Fibroblast of the conjunctiva (primary cell): ENCODE results near the gene TP53AIP1.

Source experiments
- DNase-seq: peaks from one replicate; pipeline ENCODE4 v3.0.0-alpha.2; 2010; ENCODE audit warnings: low read depth

Gene TP53AIP1

DNA sequence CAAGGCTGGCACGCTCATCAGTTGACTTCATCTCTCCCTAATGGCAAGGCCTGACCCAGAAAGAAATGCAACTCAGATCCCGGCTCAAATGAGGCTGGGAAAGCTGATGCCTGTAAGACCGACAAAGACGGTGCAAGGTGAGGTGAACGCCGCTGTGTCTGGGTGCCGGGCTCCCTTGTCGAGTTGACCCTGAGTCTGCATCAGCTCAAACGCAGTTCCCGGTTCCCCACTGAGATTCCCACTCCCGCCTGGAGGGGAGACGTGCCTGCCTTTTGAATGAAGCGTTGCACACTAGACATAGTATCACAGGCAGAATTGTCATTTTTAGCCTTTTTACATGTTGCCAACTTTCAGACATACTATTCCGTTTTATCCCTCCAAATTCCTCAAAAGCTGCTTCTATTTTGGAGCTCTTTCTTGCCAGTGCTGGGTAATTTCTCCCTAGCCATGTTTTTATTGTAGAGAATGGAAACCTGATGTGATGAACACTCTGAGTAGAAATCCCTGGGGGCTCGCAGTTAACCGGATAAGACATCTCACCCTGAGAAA, 831 bp upstream of the TP53AIP1 start:
- no peak for DNase-seq

DNA sequence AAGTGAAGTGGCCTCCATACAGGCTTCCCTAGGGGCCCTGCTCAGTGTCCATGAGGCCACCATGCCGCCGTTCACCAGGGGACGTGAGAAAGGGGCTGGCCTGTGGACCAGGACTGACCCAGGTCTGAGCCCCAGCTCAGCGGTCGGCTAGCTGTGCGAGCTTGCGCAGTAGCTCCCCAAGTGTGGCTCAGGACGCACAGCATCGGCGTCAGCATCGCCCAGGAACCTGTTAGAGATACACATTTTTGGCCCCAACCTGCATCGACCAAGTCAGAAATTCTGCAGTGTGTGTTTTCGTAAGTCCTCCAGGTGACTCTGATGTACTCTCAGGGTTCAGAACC, 429 bp downstream of the TP53AIP1 start:
- no peak for DNase-seq

DNA sequence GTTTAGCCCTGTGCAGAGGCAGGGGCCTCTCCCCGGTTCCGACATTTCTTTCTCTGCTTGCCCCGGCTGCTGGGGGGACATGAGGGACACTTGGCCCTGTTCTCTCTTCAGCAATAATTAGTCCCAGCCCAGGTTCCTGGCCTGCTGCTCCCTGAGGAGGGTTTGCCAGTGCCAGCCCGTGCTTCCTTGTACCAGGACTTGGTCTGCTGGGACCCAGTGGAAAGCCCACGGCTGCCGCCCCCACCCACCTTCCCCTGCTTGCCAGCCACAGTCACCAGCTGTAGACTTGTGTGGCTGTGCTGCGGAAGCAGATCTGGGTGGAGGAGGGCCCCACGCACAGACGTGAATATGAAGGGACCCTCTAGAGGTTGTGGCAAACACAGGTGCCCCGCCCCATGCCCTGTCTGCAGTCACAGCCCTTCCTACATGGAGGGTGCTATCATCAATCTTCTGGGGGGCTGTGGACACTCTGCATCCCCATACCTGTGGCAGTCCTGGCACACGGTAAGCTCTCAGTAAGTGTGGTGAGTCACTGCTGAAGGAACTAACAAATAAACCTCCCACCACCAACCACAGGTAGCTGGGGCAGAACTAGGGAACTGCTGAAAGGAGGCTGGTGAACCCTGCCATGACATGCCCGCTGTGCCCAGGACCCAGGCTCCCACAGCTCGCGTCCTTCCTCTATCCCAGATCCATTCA, 949 bp downstream of the TP53AIP1 start:
- DNase-seq, result no peak

DNA sequence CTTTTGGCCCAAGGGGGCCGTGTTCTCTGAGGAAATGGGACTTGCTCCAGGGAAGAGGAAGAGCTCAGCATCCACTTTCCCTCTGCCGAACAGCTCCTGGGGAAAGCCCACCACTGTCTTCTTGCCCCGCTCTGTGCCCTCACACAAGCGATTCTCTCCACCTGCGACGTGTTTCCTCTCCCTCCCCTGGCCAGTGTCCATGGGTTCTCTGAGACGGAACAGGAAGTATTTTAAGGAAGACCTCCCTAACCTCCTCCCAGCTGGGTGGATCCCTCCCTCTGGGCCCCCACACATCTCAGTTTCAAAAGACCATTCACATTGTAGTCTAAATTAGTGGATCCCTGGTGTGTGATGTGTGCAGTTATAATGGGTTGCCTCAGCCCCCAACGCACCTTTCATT, 1.6 kb downstream of the TP53AIP1 start:
- DNase-seq, result no peak

DNA sequence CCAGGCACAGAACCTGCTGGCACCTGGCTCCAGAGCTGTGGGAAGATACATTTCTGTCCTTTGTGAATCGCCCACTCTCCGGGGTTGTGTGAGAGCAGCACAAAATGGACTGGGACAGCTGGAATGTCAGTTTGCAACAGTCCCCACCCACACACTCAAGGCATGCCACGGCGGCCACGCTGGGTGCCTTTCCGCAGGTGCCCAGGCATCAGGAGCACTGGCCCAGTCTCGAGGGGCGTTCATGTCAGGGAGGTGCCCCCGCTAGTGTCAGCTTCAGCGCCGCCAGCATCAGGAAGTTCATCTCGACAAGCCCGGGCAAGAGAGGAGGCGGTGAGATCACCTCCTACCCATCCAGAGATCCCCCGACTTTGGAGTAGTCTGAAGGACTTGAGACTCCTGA, 2.1 kb downstream of the TP53AIP1 start:
- DNase-seq, result no peak

DNA sequence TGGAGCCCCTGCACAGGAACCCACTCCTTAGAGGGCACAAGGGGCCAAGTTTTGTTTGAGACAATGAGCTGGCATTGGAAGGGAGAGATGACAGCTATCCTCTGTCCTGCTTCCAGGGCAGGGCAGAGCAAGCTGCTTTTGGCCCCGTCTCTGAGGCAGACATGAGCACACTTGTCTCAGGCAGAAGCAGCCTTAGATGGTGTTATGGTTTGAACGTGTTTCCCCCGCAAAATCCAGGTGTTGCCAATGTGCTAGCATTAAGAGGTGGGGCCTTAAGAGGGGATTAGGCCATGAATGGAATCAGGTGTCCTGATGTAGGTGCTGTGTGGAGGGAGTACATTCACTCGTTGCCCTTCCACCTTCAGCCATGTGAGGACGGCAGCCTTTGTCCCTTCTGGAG, 2.5 kb downstream of the TP53AIP1 start:
- no peak for DNase-seq

DNA sequence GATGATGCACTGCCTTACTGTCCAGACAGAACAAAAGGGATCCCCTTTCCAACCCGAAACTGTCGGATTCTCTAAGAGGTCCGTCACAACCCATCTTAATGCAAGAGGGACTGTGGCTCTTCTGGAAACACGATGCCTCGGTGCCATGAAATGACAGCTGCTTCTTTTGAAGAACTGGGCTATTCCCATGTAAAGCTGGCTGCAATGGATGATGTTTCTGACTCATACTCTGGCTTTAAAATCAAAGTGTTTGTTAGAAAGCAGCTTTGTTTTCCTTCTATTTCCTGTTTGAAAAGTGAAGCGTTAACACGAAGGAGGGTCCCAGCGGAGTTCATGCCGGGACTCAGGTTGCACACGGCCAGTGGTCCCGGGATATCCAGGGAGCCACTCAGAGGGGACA, 3.1 kb downstream of the TP53AIP1 start:
- DNase-seq, result no peak

DNA sequence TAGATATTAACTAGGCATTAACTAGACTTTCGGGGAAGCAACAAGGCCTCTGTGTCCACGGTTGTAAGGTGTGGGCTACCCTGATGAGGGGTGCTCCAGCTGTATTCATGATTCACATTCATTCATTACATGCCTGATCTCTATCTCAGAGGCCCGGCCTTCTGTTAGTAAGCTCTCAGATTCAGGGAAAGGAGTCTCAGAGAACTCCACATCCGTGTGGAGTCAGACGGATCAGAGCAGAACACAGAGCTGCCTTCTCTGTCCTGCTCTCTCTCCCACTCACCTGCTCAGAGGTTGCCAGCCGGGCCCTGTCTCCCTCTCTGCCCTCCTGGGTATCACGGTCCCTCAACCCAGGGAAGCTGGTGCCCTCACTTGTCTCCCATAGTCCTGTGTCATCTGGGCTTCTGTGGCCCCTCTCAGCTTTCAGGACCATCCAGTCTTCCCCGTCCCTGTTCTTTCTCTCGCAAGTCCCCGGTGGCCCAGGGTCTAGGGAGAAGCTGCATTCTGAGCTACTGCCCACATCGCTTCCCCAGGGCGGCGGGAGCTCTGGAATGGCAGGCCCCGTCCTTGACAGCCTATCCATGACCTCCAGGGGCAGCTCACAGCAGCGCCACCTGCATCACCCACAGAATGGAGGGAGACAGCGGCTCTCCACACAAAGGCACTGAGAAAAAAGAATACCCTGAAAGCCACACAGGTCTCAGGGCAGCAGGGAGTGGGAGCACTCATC, 4.3 kb downstream of the TP53AIP1 start:
- no peak for DNase-seq

DNA sequence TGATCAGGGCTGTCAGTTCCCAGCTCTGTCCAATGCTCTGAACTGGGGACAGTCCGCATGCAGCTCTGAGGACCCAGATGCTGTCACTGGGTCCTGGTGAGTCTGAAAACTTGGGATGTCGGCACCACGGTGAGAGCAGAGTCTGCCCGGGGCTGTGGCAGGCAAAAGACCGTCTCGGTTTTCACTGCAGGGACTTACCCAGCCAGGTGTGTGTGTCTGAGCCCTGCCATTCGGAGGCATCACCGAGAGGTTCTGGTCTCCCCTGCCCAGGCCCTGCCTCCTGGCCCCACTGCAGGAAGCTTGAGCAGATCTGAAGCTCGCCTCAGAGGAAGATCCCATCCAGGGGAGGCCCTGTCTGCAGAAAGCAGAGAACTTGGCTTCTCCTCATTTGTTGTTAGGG, 5.2 kb downstream of the TP53AIP1 start:
- DNase-seq, result no peak

DNA sequence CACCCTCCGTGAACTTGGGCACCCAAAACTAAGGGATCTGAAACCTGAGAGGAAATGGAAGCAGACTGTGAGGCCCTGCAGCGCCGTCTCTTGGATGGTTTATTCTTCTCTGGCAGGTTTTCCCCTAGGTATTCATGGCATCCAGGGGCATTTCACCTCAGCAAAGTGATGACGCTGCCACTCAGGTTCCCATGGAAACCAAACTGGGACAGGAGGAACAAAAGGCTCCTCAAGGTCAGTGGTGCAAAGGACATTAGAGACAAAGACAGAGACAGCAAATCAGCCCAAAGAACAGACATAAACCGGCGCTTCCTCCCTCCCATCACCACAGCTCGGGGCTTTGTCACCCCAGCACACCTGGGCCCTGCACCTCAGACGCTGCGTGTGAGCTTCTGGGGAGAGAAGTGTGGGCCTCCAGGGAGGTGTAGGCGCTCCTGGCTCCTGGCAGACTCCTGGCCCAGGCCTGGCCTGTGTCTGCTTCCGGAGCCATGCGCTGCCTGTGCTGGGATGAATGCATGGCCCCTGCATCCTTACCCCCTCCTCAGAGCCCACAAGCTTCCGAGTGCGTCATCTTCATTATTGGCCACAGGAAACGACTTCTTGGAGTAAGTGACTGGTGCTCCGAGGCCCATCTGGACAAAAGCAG, 5.9 kb downstream of the TP53AIP1 start:
- DNase-seq, result no peak

DNA sequence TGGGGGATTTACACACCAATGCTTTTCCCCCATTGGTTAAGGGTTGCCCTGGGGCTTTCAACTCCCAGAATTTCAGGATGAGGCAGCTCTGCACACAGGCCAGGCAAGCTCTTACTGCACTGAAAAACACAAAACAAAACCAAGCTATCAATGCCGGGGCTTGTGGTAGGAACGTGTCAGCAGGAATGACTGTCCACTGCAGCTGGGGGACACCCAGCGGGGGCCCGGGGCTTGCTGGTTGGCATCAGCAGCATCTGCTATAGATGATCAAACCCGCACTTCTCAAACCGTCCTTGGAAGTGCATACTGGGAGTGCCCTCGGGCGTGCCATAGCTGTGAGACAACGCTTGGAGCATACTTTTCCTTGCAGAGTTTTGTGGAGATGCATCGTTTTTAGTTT, 7.7 kb downstream of the TP53AIP1 start:
- no peak for DNase-seq

DNA sequence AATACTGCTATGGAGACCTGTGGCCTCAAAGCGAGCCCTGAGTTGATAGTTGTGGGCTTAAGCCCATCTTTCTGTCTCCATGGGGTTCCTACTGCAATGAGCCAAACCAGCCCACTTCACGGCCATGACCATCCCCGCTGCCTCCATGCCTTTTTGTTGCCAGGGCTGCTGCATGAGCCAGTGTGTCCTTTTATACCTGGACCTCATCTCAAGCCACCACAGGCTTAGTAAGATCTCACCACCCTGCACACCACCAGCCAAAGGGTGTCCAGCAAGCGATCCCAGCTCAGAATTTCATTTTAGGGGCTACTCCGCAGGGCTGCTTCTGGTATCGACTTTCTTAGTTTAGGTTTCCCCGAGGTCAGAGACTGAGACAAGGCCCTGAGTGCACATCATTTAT, 8.3 kb downstream of the TP53AIP1 start:
- DNase-seq, result no peak

DNA sequence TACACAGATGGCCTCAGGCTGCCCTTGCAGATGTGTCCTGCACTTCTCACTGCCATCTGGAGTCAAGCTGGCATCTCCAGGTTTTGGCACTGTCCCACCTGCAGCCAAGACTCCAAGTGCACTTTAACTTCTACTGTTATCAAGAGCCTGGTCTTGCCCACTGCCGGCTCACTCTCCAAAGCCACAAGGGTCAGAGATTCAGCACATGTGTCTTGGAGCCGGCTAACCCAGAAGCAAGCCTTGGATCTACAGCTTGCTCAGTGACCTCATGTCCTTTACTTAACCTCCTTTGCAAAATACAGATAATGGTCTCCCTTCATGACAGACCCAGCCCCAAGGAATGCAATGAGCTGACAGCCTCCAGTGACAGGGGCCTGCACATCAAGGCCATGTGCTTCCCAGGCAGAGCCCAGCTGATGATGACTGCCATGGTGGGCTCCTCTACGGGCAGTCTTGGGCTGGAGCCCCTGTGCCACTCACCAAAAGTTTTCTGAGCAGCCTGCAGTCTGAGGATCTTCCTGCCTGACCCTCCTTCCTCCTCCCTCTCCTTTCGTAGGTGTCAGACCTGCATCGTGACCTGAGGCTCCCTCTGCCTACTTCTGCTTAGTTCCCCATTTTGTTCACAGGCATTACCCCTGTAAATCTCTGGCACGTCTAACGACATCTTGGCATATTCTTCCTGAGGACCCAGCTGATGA, 9.0 kb downstream of the TP53AIP1 start:
- no peak for DNase-seq

DNA sequence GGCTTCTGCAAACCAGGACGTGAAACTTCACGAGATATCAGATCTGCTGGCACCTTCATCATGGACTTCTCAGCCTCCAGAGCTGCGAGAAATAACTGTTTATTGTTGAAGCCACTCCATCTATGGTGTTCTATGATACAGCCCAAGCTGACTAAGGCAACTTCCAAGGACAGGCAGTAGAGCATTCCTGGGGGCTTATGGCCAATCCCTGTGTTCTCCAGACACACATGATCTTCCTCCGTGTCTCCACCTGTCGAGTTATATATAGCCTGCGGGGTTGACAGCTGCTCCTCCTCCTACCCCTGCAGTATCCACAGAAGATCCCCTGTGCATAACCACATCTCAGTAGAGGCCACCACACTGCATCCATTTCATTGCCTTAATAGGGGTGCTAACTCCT, 11.0 kb downstream of the TP53AIP1 start:
- DNase-seq, result no peak

DNA sequence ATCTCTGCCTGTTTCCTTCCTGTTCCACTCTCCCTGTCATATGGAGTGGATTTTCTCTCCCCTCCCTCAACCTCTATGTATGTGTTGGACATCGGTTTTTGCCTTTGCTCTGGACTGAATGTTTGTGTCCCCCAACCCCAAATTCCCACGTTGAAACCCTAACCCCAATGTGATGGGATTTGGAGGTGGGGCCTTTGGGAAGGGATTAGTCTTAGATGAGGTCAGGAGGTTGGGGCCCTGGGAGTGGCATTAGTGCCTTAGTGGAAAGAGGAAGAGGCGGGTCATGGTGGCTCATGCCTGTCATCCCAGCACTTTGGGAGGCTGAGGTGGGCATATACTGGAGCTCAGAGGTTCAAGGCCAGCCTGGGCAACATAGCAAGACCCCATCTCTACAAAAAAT, 11.6 kb downstream of the TP53AIP1 start:
- no peak for DNase-seq

DNA sequence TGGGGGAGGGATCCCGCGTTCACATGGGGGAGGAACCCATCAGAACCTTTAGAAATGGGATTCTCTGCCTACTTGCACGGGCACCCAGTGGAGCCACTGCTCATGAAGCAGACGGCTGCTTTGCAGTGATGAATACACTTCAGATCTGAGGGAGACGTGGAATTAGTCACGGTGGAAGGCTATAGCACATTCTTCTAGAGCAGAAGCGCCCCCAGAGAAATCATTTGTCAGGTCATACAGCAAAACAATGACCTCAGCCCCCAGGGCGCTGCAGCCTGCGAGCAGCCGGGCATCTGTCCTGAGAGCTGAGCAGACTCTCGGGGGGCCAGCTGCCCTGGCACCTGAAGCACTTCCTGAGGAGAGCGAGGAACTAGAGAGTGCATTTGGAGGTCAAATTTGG, 12.7 kb downstream of the TP53AIP1 start:
- no peak for DNase-seq

DNA sequence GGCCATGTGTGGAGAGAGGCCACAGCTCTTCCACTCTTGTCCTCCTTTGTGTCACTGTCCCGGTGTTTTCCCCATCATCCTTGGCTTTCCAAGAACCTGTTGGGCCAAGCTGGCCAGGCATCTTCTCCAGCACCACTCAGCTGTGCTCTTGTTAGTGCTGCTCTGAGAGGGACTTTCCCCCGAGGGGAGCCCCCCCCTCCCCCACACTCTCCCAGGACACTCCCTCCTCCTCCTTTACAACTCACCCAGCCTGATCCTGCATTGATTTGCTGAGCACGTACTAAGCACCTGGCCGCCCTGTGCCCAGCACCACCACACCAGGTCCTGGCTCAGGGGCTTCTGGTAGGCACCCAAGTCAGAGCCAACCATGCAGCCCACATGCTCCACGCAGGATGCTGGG, 13.2 kb downstream of the TP53AIP1 start:
- DNase-seq, result no peak

DNA sequence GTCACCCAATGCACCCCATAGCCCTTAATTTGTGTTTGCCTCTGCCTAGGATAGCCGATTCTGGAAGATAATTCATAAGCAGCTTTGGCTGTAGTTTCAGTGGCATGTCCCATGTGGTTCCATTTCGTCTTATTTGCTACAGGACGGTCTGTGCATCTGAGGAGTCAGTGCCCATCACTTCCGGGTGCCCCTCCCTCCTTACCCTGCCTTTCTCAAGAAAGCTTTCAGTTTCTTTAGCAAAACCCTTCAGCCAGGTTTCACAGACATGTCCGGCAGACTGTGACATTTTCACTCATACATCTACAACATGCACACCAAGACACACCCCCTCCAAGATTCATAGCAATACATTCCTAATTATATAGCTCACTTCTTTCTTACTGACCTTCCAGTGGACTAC, 14.3 kb downstream of the TP53AIP1 start:
- DNase-seq, result no peak

DNA sequence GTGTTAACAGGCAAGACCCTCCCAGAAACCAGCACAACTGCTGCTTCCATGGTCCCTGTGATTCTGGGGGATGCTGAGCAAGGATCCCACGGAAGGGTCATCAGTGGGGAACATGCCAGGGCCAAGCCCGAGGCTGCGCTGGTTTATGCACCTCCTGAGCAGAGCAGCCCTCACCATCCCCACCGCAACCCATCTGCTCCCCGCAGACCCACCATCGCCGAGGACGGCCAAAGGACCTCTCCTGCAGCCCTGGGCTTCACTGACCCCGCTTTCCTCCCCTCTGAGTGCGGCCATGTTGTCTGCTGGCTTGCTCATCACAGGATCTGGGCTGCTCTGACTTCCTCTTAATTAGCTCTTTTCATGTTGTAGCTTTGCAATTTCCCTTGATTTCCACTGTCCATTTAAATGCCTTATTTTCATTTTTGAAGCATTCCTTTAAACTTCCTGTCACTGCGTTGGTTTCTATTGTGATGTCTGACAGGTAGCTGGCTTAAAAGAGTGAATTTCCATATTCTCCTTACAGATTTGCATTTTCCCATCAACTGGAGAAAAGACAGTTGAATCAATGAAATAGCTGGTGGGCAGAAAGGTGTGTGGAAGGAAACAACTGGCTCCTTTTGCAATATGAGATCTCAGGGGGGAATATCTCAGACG, 14.9 kb downstream of the TP53AIP1 start:
- no peak for DNase-seq

DNA sequence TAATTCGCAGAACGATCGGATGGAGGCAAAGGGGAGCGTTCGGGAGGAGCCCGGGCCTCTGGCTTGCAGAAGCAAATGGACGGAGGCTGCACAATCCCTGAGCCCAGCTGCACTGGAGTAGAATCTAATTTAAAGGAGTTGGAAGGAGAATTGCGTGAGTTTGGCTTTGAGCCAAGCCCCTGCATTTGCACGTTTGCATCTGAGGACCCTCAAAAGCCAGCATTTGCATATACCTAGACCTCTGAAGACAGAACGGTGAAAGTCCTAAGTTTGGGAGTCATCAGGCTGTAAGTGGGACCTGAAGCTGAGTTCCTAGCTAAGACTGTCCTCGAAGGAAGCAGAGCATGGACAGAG, 15.6 kb downstream of the TP53AIP1 start:
- DNase-seq, result no peak

DNA sequence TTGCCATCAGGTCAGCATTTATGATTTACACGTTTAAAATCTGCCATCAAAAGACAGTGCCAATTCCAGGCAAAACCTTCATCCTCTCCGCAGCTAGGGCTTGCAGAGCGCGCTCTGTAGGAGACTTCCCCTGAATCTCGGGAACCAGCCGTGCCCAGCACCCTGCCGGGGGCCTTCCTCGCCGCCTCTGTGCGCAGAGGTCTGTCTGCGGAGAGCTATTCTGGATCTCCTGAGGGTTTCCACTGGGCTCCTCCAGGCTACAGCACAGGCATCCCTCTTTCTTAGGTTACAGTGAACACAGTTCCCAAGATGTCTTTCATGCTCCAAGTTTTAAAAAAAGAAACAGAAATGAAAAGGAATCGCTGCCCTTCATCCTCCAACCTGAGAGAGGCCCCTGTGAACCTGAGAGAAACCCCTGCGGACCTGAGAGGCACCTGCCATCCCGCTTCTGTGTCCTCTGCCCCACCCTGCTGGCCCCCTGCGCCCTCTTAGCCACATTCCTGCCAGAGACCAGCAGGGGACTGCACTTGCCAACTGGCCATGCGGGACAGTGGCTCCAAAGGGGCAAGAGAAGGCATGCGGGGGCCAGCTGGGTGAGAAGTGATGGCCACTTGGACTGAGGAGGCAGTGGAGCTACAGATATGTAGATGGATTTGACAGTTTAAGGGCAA, 16.1 kb downstream of the TP53AIP1 start:
- no peak for DNase-seq

DNA sequence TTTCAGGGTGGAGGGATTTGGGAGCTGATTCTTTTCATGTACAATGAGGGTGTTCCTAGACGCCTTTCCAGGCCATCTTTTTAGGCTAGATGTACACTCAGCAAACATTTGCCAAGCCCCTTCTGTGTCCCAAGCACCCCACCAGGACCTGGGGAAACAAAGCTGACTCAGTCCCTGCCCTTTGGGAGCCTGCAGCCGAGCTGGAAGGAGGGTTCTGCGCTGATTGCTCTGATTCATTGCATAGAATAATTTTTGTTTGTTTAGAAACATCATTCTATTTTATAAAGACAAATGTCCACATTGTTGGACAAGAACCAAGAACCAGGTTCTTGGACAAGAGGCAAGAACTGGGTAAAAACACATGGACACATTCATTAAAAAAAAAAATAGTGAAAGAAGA, 16.7 kb downstream of the TP53AIP1 start:
- no peak for DNase-seq
